Measurements from ENCODE around the gene MNT. TPM values are rescaled to one million over a fixed set of nuclear protein-coding genes. Genes with fewer than 3 reads are reported as not detected.

MNT gene
- total RNA-seq, 1 experiment from 2014 or later: 38.9 TPM

GRCh38 chr17:2435862-2436261 lies 35.0 kb upstream of the MNT start:
- Histone ChIP-seq H2BK15ac (ENCODE audit: low read depth, low read length) (no peak overlapping the region), H4K91ac (ENCODE audit: insufficient read length, low read depth, low read length) (no peak overlapping the region), H3K9ac (ENCODE audit: extremely low read depth, insufficient read length, low read length) (no peak overlapping the region), H2AK5ac (ENCODE audit: insufficient read length, low read length) (no peak overlapping the region), H3K4me1 (ENCODE audit: insufficient read depth, low read length) (no peaks in the 10 kb centered on the region; the same call in 1 of the 2 replicates), H4K5ac (ENCODE audit: insufficient read length, low read depth, low read length) (no peak overlapping the region), H3K4me2 (ENCODE audit: insufficient read depth, insufficient read length, low read length) (peak overlapping the region; percentile 15), H2BK12ac (ENCODE audit: insufficient read length, low read depth, low read length) (no peak overlapping the region), H2BK20ac (ENCODE audit: low read depth, low read length, poor library complexity, severe bottlenecking) (no peak overlapping the region), H3T11ph (ENCODE audit: low read length) (no peak overlapping the region), H3K14ac (ENCODE audit: insufficient read depth, low read length) (no peak overlapping the region), H3K27me3 (ENCODE audit: insufficient read depth, low read length) (no peaks in the 10 kb centered on the region), H2BK120ac (ENCODE audit: low read depth, low read length, poor library complexity, severe bottlenecking) (no peak overlapping the region), H4K8ac (replicated peaks; ENCODE audit: insufficient read length, low read depth, low read length) (no peak overlapping the region), H3K27ac (ENCODE audit: insufficient read length, low read depth, low read length) (no peak overlapping the region), H3K4ac (ENCODE audit: low read depth, low read length) (no peak overlapping the region; the same call in 1 of the 2 replicates), H3K79me1 (ENCODE audit: insufficient read depth, low read depth, low read length, poor library complexity, severe bottlenecking) (no peaks in the 10 kb centered on the region), H3K23ac (ENCODE audit: insufficient read length, low read depth, low read length) (no peak overlapping the region), H3K18ac (ENCODE audit: insufficient read length, low read depth, low read length) (peak overlapping the region; percentile 41), H3K9me3 (ENCODE audit: control insufficient read depth, low read depth, low read length) (no peaks in the 10 kb centered on the region), H2AFZ (ENCODE audit: low read length) (no peak overlapping the region), H2BK5ac (ENCODE audit: insufficient read length, low read length) (no peak overlapping the region), H3K79me2 (ENCODE audit: insufficient read depth, low read length) (no peaks in the 10 kb centered on the region), H3K23me2 (ENCODE audit: insufficient read length, low read depth, low read length, poor library complexity, severe bottlenecking) (peaks cover 3% of the 10 kb centered on the region), H4K20me1 (ENCODE audit: control insufficient read depth, insufficient read depth, insufficient read length) (no peaks in the 10 kb centered on the region), H3K56ac (ENCODE audit: insufficient read length, low read depth, low read length) (no peak overlapping the region)
- Mint-ChIP-seq H3K9me3 (no peaks in the 10 kb centered on the region; a peak in 1 of 5 replicates), H3K4me3 (no peak overlapping the region; a peak in 2 of 5 replicates), H3K27me3 (ENCODE audit: low read depth) (no peaks in the 10 kb centered on the region), H3K27ac (peak overlapping the region; percentile 94 to 98 (median 97); a peak in 4 of 7 replicates), H3K4me1 (peaks cover 35 to 37% of the 10 kb centered on the region in 2 experiments), H3K36me3 (ENCODE audit: insufficient read depth in 1 of 3, low read depth in 3 of 3) (peaks cover 27 to 55% (median 54%) of the 10 kb centered on the region in 3 experiments; a peak in 6 of 7 replicates)
- no peak for TF ChIP-seq CTCF (conservative IDR thresholded peaks at IDR 0.05)
- WGBS (ENCODE audit: extremely low coverage, insufficient read length, low lambda C conversion rate): no CpG with 5 or more reads among the region's 9 CpGs
- DNase-seq: no peak

All from H9 (cell line).